ENCODE data around the gene AADACL2. TPM values are rescaled to one million over a fixed set of nuclear protein-coding genes. Genes with fewer than 3 reads are reported as not detected.

Gene AADACL2
- total RNA-seq, 2 experiments from 2014 or later, result not detected

DNA sequence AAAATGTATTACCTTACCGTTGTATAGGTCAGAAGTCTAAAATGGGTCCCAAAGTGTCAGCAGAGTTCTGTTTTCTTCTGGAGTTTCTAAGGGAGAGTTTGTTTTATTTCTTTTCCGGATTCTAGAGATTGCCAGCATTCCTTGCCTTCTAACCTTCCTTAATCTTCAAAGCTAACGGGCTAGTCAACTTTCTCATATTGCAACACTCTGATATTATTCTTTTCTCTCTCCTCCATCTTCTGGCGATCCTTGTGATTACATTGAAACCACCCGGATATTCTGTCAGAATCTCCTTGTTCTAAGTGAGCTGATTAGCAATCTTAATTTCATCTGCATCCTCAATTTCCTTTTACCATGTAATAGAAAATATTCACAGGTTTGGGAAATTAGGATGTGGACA lies 36.2 kb upstream of the AADACL2 start:
- no peak overlapping the region for H3K4me3 ChIP-seq (ENCODE audit: low read depth, low read length, poor library complexity, severe bottlenecking)
- H2AFZ ChIP-seq (ENCODE audit: low read length), result no peak overlapping the region
- no peak overlapping the region for H3K4me2 ChIP-seq (ENCODE audit: low read length)
- H4K20me1 ChIP-seq (ENCODE audit: insufficient read depth, low read length), result no peaks in the 10 kb centered on the region
- H3K9me3 ChIP-seq (ENCODE audit: low read length), result no peaks in the 10 kb centered on the region
- TF ChIP-seq, protein P1, sequence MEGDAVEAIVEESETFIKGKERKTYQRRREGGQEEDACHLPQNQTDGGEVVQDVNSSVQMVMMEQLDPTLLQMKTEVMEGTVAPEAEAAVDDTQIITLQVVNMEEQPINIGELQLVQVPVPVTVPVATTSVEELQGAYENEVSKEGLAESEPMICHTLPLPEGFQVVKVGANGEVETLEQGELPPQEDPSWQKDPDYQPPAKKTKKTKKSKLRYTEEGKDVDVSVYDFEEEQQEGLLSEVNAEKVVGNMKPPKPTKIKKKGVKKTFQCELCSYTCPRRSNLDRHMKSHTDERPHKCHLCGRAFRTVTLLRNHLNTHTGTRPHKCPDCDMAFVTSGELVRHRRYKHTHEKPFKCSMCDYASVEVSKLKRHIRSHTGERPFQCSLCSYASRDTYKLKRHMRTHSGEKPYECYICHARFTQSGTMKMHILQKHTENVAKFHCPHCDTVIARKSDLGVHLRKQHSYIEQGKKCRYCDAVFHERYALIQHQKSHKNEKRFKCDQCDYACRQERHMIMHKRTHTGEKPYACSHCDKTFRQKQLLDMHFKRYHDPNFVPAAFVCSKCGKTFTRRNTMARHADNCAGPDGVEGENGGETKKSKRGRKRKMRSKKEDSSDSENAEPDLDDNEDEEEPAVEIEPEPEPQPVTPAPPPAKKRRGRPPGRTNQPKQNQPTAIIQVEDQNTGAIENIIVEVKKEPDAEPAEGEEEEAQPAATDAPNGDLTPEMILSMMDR (conservative IDR thresholded peaks at IDR 0.05; ENCODE audit: low read length), result no peak
- no peak for TF ChIP-seq EZH2phosphoT487 (IDR thresholded peaks at IDR 0.05; ENCODE audit: borderline replicate concordance, low read depth, low read length)
- H3K36me3 ChIP-seq (ENCODE audit: insufficient read depth, low read length), result no peaks in the 10 kb centered on the region
- ChIA-PET CTCF (ENCODE audit: unreplicated experiment) (no interaction called here), POLR2A (no interaction called here)
- no peak for DNase-seq (ENCODE audit: low spot score)
- no peak overlapping the region for H3K27ac ChIP-seq (ENCODE audit: low read depth, low read length, poor library complexity, severe bottlenecking)
- BruUV-seq (replicated peaks), result no TSS peak
- no peaks in the 10 kb centered on the region for H3K79me2 ChIP-seq (ENCODE audit: insufficient read depth, low read depth, low read length)
- H3K9me2 ChIP-seq (ENCODE audit: insufficient read depth, low read length), result no peaks in the 10 kb centered on the region
- intact Hi-C loops (cut with micrococcal nuclease; ENCODE audit: unreplicated experiment), result no loop called here
- no peaks in the 10 kb centered on the region for H3K4me1 ChIP-seq (ENCODE audit: insufficient read depth, low read length, poor library complexity, severe bottlenecking)

DNA sequence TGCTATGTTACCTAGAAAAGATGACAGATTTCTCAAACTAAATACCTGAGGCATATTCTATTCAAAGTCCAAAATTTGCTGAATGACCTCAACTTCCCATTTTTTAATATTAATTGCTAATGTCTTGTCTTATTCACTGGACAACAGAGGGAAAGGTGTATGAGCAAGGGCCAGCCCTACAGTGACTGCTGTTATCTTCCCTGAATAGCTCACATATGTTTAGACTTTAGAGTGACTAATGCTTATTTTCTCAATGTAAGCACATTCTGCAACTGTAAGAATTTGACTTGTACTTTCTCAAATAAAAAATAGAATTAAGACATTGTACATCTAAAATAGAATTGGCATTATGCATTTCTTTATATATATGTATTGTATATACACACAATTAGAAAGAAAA lies 26.5 kb upstream of the AADACL2 start:
- CTCF ChIA-PET (ENCODE audit: unreplicated experiment), result no interaction called here

DNA sequence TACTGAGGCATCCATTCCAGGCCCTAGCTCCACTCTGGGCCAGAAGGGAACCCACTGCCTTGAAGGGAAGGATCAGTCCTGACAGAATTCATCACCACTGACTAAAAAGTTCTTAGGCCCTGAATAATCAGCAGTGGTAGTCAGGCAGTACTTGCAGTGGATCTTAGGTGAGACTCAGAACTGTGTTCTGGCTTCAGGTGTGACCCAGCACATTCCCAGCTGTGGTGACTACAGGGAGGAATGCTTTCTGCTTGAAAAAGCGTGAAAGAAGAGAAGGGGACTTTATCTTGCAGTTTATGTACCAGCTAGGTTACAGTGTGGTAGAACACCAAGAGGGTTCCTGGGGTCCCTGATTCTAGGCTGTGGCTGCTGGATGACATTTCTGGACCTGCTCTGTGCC lies 24.9 kb upstream of the AADACL2 start:
- no peaks in the 10 kb centered on the region for H3K36me3 ChIP-seq (ENCODE audit: insufficient read depth, low read length)
- no peak overlapping the region for H3K27ac ChIP-seq (ENCODE audit: low read depth, low read length, poor library complexity, severe bottlenecking)
- intact Hi-C loops (cut with micrococcal nuclease; ENCODE audit: unreplicated experiment), result no loop called here
- H4K20me1 ChIP-seq (ENCODE audit: insufficient read depth, low read length), result no peaks in the 10 kb centered on the region
- no peak overlapping the region for H2AFZ ChIP-seq (ENCODE audit: low read length)
- ChIA-PET POLR2A (interaction anchor here (0.6 kb wide), 1 partner anchor 502 kb away, joined by 5 read pairs; no protein-coding TSS in a partner anchor), CTCF (ENCODE audit: unreplicated experiment) (no interaction called here)
- no peaks in the 10 kb centered on the region for H3K9me3 ChIP-seq (ENCODE audit: low read length)
- no peak overlapping the region for H3K4me2 ChIP-seq (ENCODE audit: low read length)
- DNase-seq (ENCODE audit: low spot score), result no peak
- TF ChIP-seq EZH2phosphoT487 (IDR thresholded peaks at IDR 0.05; ENCODE audit: borderline replicate concordance, low read depth, low read length), result no peak
- no peaks in the 10 kb centered on the region for H3K79me2 ChIP-seq (ENCODE audit: insufficient read depth, low read depth, low read length)
- no peaks in the 10 kb centered on the region for H3K9me2 ChIP-seq (ENCODE audit: insufficient read depth, low read length)
- BruUV-seq (replicated peaks), result no TSS peak
- no peak overlapping the region for H3K4me3 ChIP-seq (ENCODE audit: low read depth, low read length, poor library complexity, severe bottlenecking)
- no peaks in the 10 kb centered on the region for H3K4me1 ChIP-seq (ENCODE audit: insufficient read depth, low read length, poor library complexity, severe bottlenecking)

More for the DNA sequence above, 26.5 kb upstream of the AADACL2 start:
- no peak overlapping the region for H3K27ac ChIP-seq (ENCODE audit: low read depth, low read length, poor library complexity, severe bottlenecking)
- H3K36me3 ChIP-seq (ENCODE audit: insufficient read depth, low read length), result no peaks in the 10 kb centered on the region
- H4K20me1 ChIP-seq (ENCODE audit: insufficient read depth, low read length), result no peaks in the 10 kb centered on the region
- intact Hi-C loops (cut with micrococcal nuclease; ENCODE audit: unreplicated experiment), result no loop called here
- POLR2A ChIA-PET, result interaction anchor here (0.9 kb wide), 1 partner anchor 235 kb away, joined by 4 read pairs; no protein-coding TSS in a partner anchor
- H3K9me3 ChIP-seq (ENCODE audit: low read length), result no peaks in the 10 kb centered on the region
- H3K4me1 ChIP-seq (ENCODE audit: insufficient read depth, low read length, poor library complexity, severe bottlenecking), result no peaks in the 10 kb centered on the region
- DNase-seq (ENCODE audit: low spot score), result no peak
- no peaks in the 10 kb centered on the region for H3K79me2 ChIP-seq (ENCODE audit: insufficient read depth, low read depth, low read length)
- no peak overlapping the region for H3K4me2 ChIP-seq (ENCODE audit: low read length)
- TF ChIP-seq, protein P1 (conservative IDR thresholded peaks at IDR 0.05; ENCODE audit: low read length), result no peak
- H3K4me3 ChIP-seq (ENCODE audit: low read depth, low read length, poor library complexity, severe bottlenecking), result no peak overlapping the region
- H2AFZ ChIP-seq (ENCODE audit: low read length), result no peak overlapping the region
- no TSS peak for BruUV-seq (replicated peaks)
- H3K9me2 ChIP-seq (ENCODE audit: insufficient read depth, low read length), result no peaks in the 10 kb centered on the region
